Skin epidermis (tissue), 12 donors: ENCODE measurements around the gene MRPL37.

Experiments used
- H3K27ac ChIP-seq, 21 experiments: fragments of 200-600 bp; sonication (generic) in 11 of 21; one replicate each; pipeline ENCODE4 v1.5.0; 2020; ENCODE audit warnings: mild to moderate bottlenecking in 3 of 21, inconsistent platforms in 2 of 21, moderate library complexity in 2 of 21
- H3K4me3 ChIP-seq, 7 experiments: fragments of 200-600 bp; sonication (generic) in 2 of 7; one replicate each; pipeline ENCODE4 v1.5.0; 2020; ENCODE audit warnings: inconsistent platforms in 2 of 7, mild to moderate bottlenecking in 2 of 7, moderate library complexity in 1 of 7

Gene MRPL37

GRCh38 chr1:54212872-54213271 lies 12.9 kb downstream of the MRPL37 start:
- Histone ChIP-seq H3K27ac (no peak overlapping the region), H3K4me3 (no peak overlapping the region)

DNA sequence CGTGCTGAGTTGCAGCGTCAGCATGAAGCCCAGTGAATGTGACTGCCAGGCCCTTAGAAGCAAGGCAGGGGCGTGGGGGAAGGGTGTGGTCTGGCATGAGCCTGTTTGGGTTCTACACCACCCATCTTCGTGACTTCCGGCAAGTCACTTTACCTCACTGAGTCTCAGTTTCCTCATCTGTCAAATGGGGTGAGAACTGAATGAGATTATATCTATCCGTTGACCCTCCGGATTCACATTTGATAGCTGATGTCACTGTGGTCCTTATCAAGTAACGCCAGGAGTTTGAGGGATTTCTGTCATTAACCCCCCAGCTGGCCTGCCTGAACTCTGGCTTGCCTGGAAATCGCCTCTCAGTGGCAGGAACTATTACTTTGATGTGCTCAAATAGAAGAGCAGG lies 15.6 kb downstream of the MRPL37 start:
- no peak overlapping the region for H3K27ac ChIP-seq
- H3K4me3 ChIP-seq: no peak overlapping the region

DNA sequence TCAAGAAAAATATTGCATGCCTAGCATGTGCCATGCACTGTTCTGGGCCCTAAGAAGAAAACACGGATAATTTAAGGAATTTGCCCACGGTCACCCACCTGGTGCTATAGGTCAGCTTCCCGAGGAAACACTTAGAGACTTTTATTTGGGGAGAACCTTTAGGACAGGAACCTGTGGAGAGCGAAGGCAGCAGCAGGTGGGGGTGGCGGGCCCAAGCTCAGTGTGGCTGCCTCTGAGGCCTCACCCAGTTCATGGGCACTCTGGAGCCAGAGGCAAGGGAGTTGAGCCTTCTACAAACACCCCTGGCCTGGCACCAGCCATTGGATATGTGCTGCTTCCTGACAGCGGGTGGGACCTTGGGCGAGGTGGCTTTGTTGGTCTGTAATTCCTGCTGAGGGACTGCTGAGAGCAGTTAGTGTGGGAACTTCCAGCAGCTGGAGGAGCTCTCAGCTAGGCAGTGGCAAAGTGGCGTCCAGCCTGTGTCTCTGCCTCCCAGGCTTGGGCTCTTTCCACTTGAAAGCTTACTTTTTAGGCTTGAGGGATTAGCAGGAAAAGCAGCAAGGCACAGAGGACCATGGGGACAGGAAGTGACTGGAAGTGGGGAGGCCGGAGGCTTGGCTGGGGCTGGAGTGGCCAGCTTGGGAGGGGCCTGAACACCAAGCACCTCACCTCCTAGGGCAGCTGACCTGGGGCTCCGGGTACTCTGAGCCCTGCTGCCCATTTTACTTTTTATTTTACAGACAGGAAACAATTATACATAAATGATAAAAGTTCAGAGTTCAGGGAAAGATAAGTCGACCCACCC lies 19.1 kb downstream of the MRPL37 start:
- Histone ChIP-seq H3K27ac (peak overlapping the region in 17 of 21 experiments; percentile 18 to 85 (median 54)), H3K4me3 (no peak overlapping the region)

DNA sequence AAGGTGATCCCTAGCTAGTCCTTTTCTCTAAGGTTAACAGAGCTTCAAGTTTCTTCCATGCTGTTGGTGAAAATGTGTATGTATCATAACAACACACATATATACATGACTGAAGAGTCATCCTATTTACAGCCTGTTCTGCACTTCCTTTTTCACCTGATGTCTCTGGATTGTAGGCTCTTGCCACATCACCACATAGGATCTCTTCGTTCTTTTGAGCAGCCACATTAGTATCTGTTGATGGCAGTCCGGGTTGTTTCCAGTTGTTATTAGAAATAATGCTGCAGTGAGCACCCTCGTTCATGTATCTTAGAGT lies 19.7 kb downstream of the MRPL37 start:
- Histone ChIP-seq H3K27ac (peak overlapping the region in 18 of 21 experiments; percentile 15 to 85 (median 54)), H3K4me3 (no peak overlapping the region)

- Histone ChIP-seq H3K4me3 (no peak overlapping the region), H3K27ac (peak overlapping the region in 17 of 21 experiments; percentile 12 to 85 (median 45))
Measured at GRCh38 chr1:54220004-54220811, 20.2 kb downstream of the MRPL37 start.

DNA sequence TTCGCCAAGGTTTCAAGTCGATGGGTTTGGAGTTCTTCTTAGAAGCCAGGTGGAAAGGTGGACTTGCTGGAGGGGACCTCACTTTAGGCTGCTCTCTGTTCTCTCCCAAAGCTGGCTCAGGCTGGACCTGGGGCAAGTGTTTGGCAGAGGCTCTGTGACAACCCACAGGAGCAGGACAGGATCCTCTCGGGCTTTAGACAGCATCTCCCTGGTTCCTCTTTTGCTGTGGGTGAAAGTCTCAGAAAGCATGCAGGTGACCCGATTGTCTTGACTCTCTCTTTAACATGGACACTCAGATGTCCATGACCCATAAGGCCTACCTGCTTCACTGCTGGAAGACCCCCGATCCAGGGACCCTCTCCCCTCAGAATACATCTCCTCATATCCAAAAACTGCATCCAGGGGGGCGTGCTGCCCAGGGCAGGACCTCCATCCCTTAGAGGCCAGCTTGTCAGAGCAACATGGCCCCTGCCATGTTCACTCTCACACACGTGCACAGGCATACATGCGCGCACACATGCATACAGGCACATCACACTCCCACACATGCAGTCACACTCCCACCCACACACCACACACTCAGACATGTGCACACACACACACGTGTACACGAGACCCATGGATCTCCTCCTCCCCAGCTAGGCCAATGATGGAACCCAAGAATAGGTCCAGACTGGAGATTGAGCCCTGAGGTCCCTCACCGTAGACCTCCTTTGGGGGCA lies 21.3 kb downstream of the MRPL37 start:
- H3K4me3 ChIP-seq: no peak overlapping the region
- peak overlapping the region in 9 of 21 experiments; percentile 11 to 85 (median 45) for H3K27ac ChIP-seq

GRCh38 chr1:54221867-54222484 lies 22.0 kb downstream of the MRPL37 start:
- Histone ChIP-seq H3K4me3 (no peak overlapping the region), H3K27ac (no peak overlapping the region)

DNA sequence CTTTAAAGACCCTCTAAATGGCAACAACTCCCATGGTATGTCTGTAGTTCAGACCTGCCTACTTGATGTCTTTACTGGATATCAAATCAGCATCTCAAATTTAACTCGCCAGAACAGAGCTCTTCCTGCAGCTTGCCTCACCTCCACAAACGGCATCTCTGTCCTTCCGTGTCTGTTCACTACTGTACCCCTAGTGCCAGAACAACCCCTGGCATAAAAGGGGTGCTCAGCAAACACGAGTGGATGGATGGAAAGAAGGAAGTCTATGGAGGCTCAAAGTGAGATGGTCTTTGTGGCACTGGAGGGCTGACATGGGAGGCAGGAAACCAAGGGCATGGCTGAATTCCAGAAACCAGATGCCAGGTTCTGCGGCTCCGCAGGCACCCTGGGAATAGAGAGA lies 22.7 kb downstream of the MRPL37 start:
- Histone ChIP-seq H3K4me3 (no peak overlapping the region), H3K27ac (no peak overlapping the region)

GRCh38 chr1:54223441-54224202 lies 23.7 kb downstream of the MRPL37 start:
- Histone ChIP-seq H3K4me3 (no peak overlapping the region), H3K27ac (peak overlapping the region in 1 of 21 experiments; percentile 9)

GRCh38 chr1:54224233-54224632 lies 24.3 kb downstream of the MRPL37 start:
- no peak overlapping the region for H3K4me3 ChIP-seq
- H3K27ac ChIP-seq: peak overlapping the region in 1 of 21 experiments; percentile 37

GRCh38 chr1:54225378-54225777 lies 25.4 kb downstream of the MRPL37 start:
- H3K27ac ChIP-seq: no peak overlapping the region
- no peak overlapping the region for H3K4me3 ChIP-seq

DNA sequence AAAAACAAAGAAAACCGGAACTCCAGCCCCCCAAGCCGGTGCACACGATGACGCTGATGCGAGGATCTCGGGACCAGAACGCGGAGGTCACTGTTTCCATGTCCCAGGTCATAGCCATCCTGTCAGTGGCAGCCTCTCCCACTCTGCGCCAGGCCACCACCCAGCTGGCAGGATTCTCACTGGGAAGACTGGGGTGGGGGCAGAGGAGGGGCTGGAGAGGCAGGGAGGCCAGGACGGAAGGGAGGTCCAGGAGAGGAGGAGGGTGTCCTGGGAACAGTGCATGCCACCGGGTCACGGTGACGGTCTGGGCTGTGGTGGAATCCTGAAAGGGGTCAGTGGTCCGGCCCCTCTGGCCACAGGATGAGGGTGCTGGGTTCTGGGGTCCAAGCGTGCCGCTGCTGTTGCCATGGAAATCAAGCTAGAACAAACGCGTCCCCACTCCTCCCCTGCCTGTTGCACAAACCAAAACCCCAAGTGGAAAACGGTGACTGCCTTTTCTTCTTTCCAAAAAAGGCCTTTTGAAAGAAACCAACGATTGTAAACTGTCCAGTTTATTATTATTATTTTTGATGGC lies 26.1 kb downstream of the MRPL37 start:
- Histone ChIP-seq H3K27ac (no peak overlapping the region), H3K4me3 (no peak overlapping the region)

GRCh38 chr1:54227091-54227602 lies 27.2 kb downstream of the MRPL37 start:
- H3K27ac ChIP-seq: peak overlapping the region in 5 of 21 experiments; percentile 4 to 54 (median 44)
- no peak overlapping the region for H3K4me3 ChIP-seq

DNA sequence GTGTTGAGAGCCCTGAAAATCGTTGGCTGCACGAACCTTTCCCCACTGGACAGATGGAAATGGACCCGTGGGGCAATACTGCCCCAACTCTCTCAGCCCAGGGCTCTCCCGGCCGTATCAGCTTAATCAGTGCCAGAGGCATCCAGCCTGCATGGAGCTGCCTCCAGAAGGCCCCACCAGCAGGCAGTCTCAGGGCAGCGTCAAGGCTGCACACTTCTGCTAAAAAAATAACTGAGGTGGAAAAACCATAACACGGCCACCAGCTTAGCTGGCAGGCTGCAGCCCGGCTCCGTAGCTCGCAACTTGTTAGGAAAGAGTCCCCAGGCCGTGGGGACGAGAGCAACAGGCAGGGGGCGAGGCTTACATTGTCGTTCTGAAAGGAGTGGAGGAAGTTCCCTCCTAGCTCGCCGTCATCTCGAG lies 27.9 kb downstream of the MRPL37 start:
- Histone ChIP-seq H3K4me3 (no peak overlapping the region), H3K27ac (peak overlapping the region in 6 of 21 experiments; percentile 3 to 54 (median 40))

GRCh38 chr1:54228638-54229079 lies 28.7 kb downstream of the MRPL37 start:
- Histone ChIP-seq H3K27ac (peak overlapping the region in 8 of 21 experiments; percentile 3 to 75 (median 36)), H3K4me3 (no peak overlapping the region)

GRCh38 chr1:54229281-54229891 lies 29.4 kb downstream of the MRPL37 start:
- Histone ChIP-seq H3K4me3 (no peak overlapping the region), H3K27ac (peak overlapping the region in 6 of 21 experiments; percentile 32 to 75 (median 39))

- Histone ChIP-seq H3K27ac (peak overlapping the region in 2 of 21 experiments; percentile 1 to 39), H3K4me3 (no peak overlapping the region)
Measured at GRCh38 chr1:54230507-54231339, 30.8 kb downstream of the MRPL37 start.
